HG02943 (cell line): ENCODE measurements around the gene RASA3.
"Not testable (repeated sequence)": the region's sequence is repeated elsewhere in the genome, so short reads cannot be mapped to it uniquely, and the experiment has no call there.

Experiments
- ATAC-seq: cut with Tn5 transposase; IDR thresholded peaks from one replicate; pipeline ENCODE4 v1.9.1; 2021; ENCODE audit warnings: mild to moderate bottlenecking, low read depth, moderate library complexity; ENCODE audit not compliant: unreplicated experiment

Gene RASA3

DNA sequence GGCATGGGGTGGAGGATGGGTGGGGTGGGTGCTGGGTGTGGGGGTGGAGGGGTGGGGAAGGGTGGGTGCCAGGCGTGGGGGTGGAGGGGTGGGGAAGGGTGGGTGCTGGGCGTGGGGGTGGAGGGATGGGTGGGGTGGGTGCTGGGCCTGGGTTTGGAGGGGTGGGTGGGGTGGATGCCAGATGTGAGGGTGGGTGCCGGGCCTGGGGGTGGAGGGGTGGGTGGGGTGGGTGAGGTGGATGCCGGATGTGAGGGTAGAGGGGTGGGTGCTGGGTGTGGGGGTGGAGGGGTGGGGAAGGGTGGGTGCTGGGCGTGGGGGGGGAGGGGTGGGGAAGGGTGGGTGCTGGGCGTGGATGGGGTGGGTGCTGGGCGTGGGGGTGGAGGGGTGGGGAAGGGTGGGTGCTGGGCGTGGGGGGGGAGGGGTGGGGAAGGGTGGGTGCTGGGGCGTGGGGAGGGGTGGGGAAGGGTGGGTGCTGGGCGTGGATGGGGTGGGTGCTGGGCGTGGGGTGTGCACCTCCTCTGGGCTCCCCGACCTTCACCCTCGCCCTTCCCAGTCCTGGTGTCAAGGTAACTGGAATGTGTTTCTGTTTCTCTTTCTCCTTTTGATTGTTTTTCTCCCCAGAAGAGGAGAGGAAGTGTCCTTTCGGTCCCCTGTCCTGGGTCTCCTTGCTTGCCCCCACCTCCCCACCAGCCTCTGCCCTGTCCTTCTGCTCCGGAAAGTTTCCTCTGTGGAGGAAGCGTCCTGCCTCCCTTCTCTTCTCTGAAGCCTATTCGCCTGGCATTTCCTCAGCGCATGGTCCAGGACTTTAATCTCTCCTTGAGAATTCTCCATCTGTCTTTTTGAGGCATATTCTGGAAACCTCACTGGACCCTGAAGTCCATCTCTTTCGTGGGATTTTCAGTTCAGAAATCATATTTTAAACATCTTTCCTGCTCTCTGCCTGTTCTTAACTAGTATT is 23.8 kb upstream of the RASA3 start:
- no peak for ATAC-seq

DNA sequence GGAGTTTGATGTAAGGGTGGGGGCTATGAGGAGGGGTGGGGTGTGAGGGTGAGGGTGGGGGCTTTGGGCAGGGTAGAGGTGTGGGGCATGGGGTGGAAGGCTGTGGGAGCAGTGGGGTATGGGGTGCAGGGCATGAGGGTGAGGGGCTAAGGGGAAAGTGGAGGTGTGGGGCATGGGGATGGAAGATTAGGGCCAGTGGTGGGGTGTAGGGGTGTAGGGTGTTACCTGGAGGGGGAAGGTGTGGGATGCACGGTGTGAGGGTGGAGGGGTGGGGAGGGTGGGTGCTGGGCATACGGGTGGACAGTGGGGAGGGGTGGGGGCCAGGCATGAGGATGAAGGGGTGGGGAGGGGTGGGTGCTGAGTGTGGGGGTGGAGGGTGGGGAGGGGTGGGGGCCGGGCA is 22.9 kb upstream of the RASA3 start:
- no peak for ATAC-seq

DNA sequence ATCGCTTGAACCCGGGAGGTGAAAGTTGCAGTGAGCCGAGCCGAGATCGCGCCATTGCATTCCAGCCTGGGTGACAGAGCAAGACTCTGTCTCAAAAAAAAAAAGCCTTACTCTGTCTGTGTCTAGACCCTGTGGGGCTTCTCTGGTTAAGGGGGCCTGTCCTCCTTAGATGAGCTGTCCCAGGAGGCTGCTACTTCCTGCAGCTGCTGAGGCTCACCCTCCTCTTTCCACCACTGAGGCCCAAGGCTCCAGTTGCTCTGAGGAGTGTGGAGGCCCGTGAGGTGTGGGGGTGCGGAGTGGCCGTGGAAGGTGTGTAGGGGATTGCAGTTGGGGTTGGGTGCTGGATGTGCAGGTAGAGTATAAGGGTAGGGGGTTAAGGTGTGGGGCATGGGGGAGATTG is 22.1 kb upstream of the RASA3 start:
- ATAC-seq: no peak

DNA sequence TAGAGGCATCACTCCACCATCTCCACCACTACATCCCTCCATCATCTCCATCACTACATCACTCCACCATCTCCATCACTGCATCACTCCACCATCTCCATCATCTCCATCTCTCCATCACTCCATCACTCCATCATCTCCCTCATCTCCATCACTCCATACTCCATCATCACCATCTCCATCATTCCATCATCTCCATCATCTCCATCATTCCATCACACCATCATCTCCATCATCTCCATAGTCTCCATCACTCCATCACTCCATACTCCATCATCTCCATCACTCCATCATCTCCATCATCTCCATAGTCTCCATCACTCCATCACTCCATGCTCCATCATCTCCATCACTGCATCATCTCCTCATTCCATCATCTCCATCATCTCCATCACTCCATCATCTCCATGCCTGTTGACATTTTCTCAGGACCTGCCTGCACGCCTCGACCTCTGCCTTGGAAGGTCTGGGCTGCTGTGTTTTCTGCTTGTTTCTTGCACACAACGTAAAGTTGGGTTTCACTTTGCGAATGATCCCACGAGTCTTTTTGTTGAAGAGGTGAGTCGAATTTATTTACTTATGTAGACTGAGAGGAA is 21.2 kb upstream of the RASA3 start:
- ATAC-seq: no peak

DNA sequence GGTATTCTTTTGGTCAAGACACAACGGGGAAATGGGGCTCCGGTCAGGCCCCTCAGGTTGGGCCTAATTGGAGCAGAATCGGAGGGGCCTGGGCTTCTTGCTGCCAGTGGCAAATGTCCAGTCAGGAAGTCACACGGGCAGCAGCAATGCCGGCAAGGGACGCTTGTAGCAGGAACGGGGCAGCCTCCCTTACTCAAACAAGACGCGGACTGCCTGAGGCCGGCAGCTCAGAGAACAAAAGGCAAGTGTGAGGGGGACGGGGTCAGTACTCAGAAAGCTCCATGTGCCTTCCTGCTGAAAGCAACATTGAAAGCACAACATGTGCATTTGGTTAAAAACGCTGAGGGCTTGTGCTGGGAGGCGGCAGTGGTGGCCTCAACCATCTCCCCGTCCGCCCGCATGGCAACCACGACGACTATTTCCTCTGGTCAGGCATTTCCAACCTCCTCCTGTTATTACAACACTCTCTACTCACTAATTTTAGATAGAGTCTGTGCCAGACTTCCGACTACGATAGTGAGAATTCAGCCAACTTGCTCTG is 20.5 kb upstream of the RASA3 start:
- no peak for ATAC-seq

DNA sequence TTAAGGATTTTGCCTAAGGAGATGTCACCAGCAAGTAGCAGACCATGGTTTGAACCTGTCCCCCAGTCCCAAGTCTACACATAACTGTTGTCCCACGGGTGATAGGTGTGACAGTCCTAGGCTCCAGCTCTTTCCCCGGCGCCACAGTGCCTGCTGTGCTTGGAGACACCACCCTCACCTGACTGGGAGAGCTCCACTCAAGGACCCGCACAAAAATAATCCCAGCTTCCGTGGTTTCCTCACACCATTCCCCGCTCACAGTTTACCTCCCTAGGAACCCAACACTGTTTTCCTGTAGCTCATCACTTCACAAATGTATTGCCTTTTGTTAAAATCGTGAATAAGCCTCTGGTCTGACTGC is 19.8 kb upstream of the RASA3 start:
- no peak for ATAC-seq

DNA sequence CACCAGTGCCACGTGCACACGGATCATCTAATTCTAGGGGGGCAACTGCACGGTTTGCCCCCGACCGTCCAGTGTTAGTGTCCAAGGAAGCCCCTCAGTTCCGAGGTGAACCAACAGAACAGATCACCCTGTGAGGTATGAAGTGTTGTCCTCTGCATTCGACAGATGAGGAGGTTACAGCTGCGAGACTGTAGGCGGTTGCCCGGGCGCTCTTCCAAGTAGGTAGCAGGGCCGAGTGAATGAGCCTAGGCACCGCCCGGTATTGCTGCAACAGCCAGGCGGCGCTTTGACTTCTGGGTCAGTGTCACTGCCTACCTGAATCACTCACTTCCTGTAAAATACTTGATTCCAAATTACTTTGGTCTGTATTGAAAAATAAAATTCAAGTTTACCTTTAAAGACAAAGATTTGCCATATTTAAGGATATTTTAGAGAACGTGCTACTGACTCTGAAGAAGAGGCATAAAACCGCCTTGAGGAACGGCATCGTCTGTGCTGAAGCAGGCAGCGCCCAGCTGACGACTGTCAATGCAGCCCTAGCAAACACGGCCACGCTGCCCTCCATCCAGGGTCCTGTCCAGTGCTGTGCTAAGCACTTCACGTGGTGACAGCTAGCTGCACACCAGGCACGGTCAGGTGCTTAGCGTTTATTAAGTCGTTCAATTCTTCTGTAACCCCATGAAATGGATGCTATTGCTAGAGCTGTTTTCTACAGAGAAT is 19.3 kb upstream of the RASA3 start:
- ATAC-seq: no peak

DNA sequence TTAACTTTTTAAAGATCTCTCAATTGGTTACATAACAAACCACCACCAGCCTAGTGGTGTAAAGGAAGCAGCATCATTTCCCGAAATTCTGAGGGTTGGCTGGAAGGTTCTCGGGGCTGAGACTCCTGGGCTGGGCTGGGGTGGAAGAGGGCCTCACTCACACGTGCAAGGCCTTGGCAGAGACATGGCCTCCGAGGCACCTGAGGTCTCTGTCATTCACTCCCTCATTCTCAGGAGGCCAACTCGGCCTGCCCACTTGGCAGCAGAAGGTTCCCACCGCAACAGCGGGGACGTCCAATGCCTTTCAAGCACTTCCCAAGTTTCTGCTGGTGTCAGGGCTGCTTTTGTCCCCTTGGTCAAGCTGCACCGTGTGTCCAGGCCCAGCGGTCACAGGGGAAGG is 18.6 kb upstream of the RASA3 start:
- no peak for ATAC-seq

DNA sequence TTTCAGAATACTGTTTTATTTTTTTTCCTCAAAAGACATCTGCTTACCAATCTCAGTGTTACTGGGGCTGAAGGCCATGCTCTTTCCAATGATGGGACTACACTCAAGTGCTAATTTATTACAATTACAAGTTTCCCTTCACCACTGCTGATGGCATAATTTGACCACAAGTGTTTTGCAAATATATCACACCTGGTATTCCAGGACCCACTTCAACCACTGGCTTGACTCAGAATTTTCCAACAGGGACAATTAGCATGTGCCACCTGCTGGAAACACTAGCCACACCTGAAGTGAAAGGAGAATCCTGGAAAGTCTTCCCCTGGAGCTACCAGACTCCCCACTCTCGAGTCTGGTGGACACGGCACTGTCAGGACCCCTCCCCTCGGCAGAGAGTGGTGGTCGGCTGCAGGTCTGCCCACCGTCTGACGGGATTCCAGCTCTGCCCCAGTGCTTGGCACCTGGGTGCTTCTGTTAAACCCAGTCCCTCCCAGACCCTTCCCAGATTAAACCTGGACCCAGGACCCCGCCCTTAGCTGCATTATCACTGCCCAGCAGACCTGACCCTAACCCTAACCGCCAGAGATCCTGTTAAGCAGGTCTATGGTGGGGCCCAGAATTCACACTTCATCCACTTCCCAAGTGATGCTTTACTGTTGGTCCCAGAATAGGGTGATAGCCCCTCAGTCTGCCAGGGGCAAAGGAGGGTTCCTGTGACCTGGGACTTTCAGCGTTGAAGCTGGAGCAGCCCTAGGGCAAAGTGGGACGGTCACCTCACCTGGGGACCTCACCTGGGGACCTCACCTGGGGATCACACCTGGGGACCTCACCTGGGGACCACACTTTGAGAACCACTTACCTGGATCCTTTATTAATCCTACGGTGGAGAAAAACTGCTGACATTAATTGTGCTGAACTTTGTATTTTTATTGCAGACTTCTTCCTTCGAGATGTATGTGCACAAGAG is 17.6 kb upstream of the RASA3 start:
- ATAC-seq: no peak

DNA sequence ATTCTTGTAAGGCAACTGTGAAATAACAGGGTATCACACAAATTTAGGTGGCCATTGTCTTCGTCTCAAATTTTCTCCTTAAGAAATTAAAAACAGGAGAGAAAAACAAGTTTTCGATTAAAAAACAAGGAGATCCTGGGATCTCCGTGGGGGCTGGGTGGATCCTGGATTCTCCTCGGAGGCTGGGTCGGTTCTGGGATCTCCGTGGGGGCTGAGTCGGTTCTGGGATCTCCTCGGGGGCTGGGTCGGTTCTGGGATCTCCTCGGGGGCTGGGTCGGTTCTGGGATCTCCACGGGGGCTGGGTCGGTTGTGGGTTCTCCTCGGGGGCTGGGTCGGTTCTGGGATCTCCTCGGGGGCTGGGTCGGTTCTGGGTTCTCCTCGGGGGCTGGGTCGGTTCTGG is 16.5 kb upstream of the RASA3 start:
- not testable (repeated sequence) for ATAC-seq

DNA sequence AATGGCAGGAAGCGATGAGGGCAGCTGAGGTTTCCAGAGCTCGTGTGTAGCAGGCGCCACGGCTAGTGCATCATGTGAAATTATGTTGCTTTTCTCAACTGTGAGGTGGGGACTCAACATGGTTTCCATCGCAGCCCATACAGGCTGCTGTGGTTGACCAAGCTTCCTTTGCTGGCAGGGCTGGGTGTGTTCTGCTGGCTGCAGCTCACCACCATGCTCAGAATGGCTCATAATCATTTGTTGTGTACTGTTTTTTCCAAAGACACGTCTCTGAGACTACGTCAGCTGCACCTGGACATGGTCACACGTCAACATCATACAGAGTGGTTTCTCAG is 16.1 kb upstream of the RASA3 start:
- peak; percentile 78 for ATAC-seq

DNA sequence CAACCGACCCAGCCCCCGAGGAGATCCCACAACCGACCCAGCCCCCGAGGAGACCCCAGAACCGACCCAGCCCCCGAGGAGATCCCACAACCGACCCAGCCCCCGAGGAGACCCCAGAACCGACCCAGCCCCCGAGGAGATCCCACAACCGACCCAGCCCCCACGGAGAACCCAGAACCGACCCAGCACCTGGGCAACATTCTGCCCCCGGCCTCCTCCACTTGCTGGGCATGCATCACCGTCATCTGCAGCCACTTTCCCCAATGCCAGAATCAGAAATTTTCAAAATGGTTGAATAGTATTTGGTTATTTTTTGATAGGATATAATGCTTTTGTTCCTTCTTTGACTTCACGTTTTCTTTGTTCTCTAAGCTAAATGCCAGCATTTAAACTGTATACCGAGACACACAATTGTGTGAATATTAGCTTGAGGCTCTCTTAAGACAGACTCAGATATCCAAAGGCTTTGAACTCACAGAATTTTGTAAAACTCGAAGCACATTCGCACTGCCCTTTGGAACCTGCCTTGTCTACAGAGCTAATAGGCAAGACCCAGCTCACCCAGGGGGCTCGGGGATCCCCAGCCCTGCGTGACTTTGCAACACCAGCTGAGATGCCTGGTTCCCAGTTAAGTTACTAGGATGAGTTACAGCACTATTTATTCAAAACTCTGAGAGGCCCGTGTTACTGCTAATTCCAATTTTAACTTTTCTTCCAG is 15.5 kb upstream of the RASA3 start:
- no peak for ATAC-seq

DNA sequence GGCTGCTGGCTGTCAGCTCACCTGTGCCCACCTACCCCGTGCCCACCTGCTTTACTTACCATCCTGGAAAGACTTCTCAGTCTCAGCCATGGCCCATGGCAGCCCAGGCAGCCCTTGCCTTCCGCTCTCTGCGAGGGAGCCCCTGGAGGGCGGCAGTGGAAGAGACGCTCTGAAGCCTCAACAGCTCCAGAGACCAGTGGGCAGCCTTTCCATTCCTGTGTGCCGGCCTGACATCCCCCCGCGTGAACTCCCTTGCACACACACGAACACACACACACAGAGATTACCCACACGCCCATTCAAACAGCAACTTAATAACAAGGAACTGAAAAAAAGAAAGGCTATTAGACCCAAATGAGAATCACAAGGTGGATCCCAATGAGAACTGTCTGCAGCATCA is 14.2 kb upstream of the RASA3 start:
- no peak for ATAC-seq

DNA sequence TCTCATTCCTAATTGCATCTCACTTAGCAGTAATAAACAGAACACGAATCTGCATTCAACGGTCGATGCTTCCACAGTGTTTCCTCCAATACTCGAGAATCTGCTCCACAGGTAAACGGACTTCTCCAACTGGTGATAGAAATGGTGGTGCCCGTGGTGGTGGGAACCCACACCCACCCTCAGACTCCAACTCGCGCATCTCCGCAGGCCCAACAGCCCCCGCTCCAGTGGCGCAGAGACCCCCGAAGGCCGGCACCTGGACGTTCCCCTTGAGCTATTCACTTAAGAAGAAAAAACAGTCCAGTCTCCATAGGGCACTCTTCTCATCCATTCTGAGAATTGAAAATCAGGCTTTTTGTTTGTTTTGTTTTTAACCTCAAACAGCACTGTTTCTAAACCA is 13.8 kb upstream of the RASA3 start:
- no peak for ATAC-seq

DNA sequence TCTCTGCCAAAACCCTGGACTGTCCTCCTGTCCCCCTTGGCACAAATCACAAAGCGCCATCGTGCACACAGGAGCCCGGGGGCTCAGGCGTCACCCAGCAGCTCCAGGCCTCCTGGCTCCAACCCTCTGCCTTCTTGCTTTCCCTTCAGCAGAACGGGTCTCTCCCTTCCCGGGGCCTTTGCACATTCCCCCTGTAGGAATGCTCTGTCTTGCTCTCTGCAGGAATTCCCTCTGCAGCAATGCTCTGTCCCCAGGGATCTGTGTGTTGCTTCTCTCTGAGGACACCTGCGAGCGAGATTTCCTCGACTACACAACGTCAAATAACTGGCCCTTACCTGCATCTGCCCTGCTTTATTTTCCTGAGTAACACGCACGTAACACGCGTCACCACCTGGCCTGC is 13.3 kb upstream of the RASA3 start:
- ATAC-seq: no peak

DNA sequence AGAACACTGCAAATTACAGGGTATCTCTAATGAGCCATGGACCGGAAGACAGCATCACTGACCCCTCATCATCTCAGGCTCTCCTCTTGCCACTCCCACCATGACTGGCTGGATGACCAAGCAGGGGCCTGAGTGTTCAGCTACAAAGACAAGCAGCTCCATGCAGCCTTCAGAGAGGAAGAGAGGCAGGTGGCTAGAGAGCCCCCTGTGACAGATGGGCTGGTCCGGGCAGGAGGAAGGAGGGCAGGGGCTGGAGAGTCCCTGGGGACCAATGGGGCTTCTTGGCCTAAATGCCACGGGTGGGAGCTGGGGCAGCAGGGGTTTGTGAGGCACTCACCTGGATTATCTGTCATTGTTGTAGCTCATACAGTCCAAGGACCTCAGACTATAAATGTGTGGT is 12.8 kb upstream of the RASA3 start:
- no peak for ATAC-seq

DNA sequence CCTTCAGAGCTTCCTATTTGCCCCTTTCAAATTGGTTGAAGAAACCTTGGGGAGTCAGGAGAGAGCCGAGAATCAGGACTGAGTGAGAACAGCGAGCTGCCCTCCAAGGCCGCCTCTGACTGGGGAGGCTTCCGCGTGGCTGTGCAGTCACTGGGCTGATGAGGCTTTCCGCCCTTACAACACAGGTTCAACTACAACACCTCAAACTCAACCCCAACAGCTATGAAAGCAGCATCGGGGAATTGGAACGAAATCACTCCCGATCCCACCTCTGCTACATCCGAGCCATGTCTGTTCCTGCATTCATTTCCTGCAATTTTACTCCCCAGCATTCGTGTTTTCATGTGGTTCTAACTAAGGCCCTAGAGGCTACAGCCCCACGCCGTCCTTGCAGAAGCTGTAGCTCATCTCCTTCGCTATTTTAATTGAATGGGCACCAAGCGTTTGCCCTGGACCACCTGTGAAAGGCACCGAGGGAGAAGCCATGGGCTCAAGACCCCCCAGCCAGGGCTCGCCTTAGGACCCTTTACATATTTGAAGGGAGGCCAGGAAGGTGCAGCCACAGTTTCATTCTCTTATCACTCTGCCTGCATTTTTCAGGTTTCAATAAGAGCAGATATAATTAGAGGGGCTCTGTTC is 12.3 kb upstream of the RASA3 start:
- no peak for ATAC-seq

DNA sequence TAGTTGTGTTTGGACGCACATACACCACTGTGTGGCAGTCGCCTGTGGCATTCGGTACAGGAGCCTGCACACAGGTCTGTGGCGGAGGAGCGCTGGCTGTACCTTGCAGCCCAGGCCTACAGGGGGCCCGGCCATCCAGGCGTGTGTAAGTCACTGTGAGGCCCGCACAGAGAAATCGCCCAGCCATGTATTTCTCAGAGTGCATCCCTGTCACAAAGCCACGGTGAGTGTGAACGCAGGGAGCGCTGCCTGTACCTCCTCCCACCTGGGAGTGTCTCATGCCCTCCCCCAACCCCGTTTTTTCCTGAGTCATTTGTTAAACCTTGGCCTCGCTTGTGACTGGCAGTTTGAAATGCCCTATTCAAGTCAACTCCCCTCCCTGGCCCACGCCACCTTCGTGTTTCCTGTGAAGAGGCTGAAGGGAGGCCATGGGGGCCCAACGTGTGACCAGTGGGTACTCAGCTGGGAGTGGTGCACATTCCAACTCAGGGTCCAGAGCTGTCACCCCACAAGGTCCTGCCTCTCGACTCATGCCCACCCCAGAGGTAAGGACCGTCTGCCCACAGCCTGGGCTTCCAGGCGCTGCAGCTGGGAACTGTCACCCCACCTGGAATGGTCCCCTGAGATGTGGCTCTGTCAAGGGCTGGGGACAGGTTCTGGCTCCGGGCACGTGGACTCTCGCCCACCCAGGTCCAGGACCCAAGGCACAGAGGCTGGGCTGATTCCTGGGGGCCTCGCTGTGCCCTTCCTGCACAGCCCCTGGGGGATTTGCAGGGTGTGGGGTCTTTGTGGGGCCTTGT is 11.6 kb upstream of the RASA3 start:
- no peak for ATAC-seq
